Measurements from ENCODE around the gene ATP6V1B1. TPM values are rescaled to one million over a fixed set of nuclear protein-coding genes. Genes with fewer than 3 reads are reported as not detected.

Gene ATP6V1B1
- total and polyA plus RNA-seq, 9 of the 15 experiments (the other 6 are each of a cell fraction or from before 2014, with no cell fraction given), result not detected

DNA sequence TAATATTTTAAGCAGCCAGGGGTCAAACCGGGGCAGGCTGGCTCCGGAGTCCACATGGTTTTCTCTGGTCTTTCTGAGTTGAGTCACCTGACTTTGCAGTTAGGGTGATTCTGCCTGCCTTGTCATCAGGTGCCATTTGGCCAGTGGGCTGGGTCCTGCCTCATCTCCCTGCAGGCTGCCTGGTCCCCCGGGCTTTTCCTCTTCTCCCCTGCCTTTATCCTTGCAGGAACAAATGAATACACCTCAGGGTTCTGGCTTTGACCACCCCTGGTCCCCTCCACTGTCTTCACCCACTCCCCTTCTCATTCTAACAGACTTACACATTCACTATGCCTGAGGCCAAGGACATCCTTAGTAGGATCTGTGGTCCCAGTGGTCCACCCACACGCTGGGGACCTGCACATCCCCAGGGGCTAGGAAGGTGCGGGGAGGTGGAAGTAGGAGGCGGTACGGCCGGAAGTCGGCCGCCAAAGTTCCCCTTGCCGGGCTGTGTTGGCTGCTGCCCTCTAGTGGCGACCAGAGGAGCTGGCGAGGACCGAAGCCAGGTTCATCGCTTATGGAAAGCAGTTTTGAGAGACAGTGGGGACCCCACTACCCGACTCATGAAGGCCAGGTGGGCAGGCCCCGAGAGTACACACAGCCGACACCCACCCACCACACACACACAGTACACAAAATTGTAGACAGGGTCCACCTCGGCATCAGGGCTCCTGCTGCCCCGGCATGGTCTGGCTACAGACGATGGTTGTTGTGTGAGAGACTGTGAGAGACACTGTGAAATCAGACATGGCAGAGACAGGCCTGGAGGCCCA is 65.3 kb downstream of the ATP6V1B1 start (continued):
- TF ChIP-seq, protein P1, sequence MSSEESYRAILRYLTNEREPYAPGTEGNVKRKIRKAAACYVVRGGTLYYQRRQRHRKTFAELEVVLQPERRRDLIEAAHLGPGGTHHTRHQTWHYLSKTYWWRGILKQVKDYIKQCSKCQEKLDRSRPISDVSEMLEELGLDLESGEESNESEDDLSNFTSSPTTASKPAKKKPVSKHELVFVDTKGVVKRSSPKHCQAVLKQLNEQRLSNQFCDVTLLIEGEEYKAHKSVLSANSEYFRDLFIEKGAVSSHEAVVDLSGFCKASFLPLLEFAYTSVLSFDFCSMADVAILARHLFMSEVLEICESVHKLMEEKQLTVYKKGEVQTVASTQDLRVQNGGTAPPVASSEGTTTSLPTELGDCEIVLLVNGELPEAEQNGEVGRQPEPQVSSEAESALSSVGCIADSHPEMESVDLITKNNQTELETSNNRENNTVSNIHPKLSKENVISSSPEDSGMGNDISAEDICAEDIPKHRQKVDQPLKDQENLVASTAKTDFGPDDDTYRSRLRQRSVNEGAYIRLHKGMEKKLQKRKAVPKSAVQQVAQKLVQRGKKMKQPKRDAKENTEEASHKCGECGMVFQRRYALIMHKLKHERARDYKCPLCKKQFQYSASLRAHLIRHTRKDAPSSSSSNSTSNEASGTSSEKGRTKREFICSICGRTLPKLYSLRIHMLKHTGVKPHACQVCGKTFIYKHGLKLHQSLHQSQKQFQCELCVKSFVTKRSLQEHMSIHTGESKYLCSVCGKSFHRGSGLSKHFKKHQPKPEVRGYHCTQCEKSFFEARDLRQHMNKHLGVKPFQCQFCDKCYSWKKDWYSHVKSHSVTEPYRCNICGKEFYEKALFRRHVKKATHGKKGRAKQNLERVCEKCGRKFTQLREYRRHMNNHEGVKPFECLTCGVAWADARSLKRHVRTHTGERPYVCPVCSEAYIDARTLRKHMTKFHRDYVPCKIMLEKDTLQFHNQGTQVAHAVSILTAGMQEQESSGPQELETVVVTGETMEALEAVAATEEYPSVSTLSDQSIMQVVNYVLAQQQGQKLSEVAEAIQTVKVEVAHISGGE (CRISPR knock-in tag; IDR thresholded peaks at IDR 0.05), result peak in 1 of 3 experiments; percentile 84; a peak in 3 of 6 replicates
- TF ChIP-seq ELF2 (CRISPR knock-in tag; IDR thresholded peaks at IDR 0.05) (0 out of 2 replicates have a peak, but pooled peaks have one; percentile 12), RCOR1 (IDR thresholded peaks at IDR 0.05; ENCODE audit: borderline replicate concordance in 1 of 2, low read depth in 2 of 2, low read length in 2 of 2) (peak in 1 of 2 experiments; percentile 37; a peak in 1 of 4 replicates), GTF2A2 (tag; IDR thresholded peaks at IDR 0.05) (no peak), ETV5 (CRISPR knock-in tag; IDR thresholded peaks at IDR 0.05; ENCODE audit: low read depth) (peak; percentile 87), ETV1 (tag; conservative IDR thresholded peaks at IDR 0.05; ENCODE audit: low read depth) (peak; percentile 95), CHD1 (IDR thresholded peaks at IDR 0.05; ENCODE audit: low read length) (no peak), MTA2 (IDR thresholded peaks at IDR 0.05; ENCODE audit: low read depth) (no peak), SNIP1 (IDR thresholded peaks at IDR 0.05; ENCODE audit: low read depth) (no peak), SMARCC2 (IDR thresholded peaks at IDR 0.05; ENCODE audit: low read depth) (no peak), NCOA2 (IDR thresholded peaks at IDR 0.05; ENCODE audit: partially characterized antibody in 2 of 2) (no peak), ATF1 (CRISPR knock-in tag; IDR thresholded peaks at IDR 0.05) (no peak), ATF1 (tag; IDR thresholded peaks at IDR 0.05) (0 out of 2 replicates have a peak, but pooled peaks have one; percentile 19)
- TF ChIP-seq, protein P2, sequence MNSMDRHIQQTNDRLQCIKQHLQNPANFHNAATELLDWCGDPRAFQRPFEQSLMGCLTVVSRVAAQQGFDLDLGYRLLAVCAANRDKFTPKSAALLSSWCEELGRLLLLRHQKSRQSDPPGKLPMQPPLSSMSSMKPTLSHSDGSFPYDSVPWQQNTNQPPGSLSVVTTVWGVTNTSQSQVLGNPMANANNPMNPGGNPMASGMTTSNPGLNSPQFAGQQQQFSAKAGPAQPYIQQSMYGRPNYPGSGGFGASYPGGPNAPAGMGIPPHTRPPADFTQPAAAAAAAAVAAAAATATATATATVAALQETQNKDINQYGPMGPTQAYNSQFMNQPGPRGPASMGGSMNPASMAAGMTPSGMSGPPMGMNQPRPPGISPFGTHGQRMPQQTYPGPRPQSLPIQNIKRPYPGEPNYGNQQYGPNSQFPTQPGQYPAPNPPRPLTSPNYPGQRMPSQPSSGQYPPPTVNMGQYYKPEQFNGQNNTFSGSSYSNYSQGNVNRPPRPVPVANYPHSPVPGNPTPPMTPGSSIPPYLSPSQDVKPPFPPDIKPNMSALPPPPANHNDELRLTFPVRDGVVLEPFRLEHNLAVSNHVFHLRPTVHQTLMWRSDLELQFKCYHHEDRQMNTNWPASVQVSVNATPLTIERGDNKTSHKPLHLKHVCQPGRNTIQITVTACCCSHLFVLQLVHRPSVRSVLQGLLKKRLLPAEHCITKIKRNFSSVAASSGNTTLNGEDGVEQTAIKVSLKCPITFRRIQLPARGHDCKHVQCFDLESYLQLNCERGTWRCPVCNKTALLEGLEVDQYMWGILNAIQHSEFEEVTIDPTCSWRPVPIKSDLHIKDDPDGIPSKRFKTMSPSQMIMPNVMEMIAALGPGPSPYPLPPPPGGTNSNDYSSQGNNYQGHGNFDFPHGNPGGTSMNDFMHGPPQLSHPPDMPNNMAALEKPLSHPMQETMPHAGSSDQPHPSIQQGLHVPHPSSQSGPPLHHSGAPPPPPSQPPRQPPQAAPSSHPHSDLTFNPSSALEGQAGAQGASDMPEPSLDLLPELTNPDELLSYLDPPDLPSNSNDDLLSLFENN (IDR thresholded peaks at IDR 0.05; ENCODE audit: low read depth in 2 of 2, low read length in 2 of 2), result peak in 1 of 2 experiments; percentile 43; a peak in 1 of 4 replicates
- TF ChIP-seq, protein P3, sequence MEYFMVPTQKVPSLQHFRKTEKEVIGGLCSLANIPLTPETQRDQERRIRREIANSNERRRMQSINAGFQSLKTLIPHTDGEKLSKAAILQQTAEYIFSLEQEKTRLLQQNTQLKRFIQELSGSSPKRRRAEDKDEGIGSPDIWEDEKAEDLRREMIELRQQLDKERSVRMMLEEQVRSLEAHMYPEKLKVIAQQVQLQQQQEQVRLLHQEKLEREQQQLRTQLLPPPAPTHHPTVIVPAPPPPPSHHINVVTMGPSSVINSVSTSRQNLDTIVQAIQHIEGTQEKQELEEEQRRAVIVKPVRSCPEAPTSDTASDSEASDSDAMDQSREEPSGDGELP (CRISPR knock-in tag; IDR thresholded peaks at IDR 0.05; ENCODE audit: borderline replicate concordance), result peak; percentile 57; the same call in 1 of the 2 replicates
- TF ChIP-seq, protein P4, sequence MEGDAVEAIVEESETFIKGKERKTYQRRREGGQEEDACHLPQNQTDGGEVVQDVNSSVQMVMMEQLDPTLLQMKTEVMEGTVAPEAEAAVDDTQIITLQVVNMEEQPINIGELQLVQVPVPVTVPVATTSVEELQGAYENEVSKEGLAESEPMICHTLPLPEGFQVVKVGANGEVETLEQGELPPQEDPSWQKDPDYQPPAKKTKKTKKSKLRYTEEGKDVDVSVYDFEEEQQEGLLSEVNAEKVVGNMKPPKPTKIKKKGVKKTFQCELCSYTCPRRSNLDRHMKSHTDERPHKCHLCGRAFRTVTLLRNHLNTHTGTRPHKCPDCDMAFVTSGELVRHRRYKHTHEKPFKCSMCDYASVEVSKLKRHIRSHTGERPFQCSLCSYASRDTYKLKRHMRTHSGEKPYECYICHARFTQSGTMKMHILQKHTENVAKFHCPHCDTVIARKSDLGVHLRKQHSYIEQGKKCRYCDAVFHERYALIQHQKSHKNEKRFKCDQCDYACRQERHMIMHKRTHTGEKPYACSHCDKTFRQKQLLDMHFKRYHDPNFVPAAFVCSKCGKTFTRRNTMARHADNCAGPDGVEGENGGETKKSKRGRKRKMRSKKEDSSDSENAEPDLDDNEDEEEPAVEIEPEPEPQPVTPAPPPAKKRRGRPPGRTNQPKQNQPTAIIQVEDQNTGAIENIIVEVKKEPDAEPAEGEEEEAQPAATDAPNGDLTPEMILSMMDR (IDR thresholded peaks at IDR 0.05 in 2 of 3, conservative IDR thresholded peaks at IDR 0.05 in 1 of 3; ENCODE audit: insufficient read depth in 2 of 3, low read depth in 1 of 3, low read length in 3 of 3), result peak; percentile 89 to 95 (median 91)
